Mesendoderm (in vitro differentiated cells): ENCODE results near the gene ARF4. TPM values are rescaled to one million over a fixed set of nuclear protein-coding genes. Genes with fewer than 3 reads are reported as not detected.
A peak's percentile ranks its signal among the peaks of the same experiment; 100 is the strongest.

ENCODE experiments used
- DNase-seq: peaks from one replicate; pipeline ENCODE4 v3.0.0; 2013
- H2AK5ac ChIP-seq: 2 replicates; pipeline ENCODE4 v1.6.1; 2013; ENCODE audit warnings: low read length, inconsistent platforms
- H2BK120ac ChIP-seq: 2 replicates; pipeline ENCODE4 v1.6.1; 2013; ENCODE audit warnings: low read depth, mild to moderate bottlenecking, low read length, moderate library complexity, mixed read lengths
- H2BK15ac ChIP-seq: replicated peaks from 2 replicates; pipeline ENCODE4 v1.6.1; 2013; ENCODE audit warnings: low read depth, mild to moderate bottlenecking, moderate library complexity
- H2BK5ac ChIP-seq: 2 replicates; pipeline ENCODE4 v1.6.1; 2013; ENCODE audit warnings: low read length, inconsistent platforms
- H3K18ac ChIP-seq: 2 replicates; pipeline ENCODE4 v1.6.1; 2013; ENCODE audit warnings: mild to moderate bottlenecking, low read length, mixed read lengths
- H3K23ac ChIP-seq: one replicate; pipeline ENCODE4 v1.6.1; 2013; ENCODE audit warnings: low read length
- H3K27ac ChIP-seq: 2 replicates; pipeline ENCODE4 v1.5.1; 2013; ENCODE audit warnings: low read depth, mild to moderate bottlenecking, inconsistent platforms, low read length, moderate library complexity
- H3K27me3 ChIP-seq: 2 replicates; pipeline ENCODE4 v1.6.1; 2013; ENCODE audit warnings: low read length, control low read depth, mild to moderate bottlenecking, inconsistent platforms; ENCODE audit not compliant: insufficient read depth, poor library complexity
- H3K36me3 ChIP-seq: 2 replicates; pipeline ENCODE4 v1.6.1; 2013; ENCODE audit warnings: low read length, inconsistent platforms; ENCODE audit not compliant: control insufficient read depth, insufficient read depth
- H3K4ac ChIP-seq: one replicate; pipeline ENCODE4 v1.6.1; 2013; ENCODE audit warnings: low read depth, mild to moderate bottlenecking, low read length, moderate library complexity
- H3K4me1 ChIP-seq: 2 replicates; pipeline ENCODE4 v1.6.1; 2013; ENCODE audit warnings: low read depth, low read length, inconsistent platforms; ENCODE audit not compliant: control insufficient read depth
- H3K4me2 ChIP-seq: 2 replicates; pipeline ENCODE4 v1.6.1; 2013; ENCODE audit warnings: low read length
- H3K4me3 ChIP-seq: 2 replicates; pipeline ENCODE4 v1.5.1; 2013; ENCODE audit warnings: mild to moderate bottlenecking, low read length
- H3K56ac ChIP-seq: one replicate; pipeline ENCODE4 v1.6.1; 2013; ENCODE audit warnings: low read length
- H3K79me1 ChIP-seq: 2 replicates; pipeline ENCODE4 v1.6.1; 2013; ENCODE audit warnings: low read length, inconsistent platforms
- H3K79me2 ChIP-seq: 2 replicates; pipeline ENCODE4 v1.6.1; 2013; ENCODE audit warnings: mild to moderate bottlenecking, low read length; ENCODE audit not compliant: control insufficient read depth, insufficient read depth
- H3K9ac ChIP-seq: 2 replicates; pipeline ENCODE4 v1.6.1; 2013; ENCODE audit warnings: low read length, inconsistent platforms
- H4K5ac ChIP-seq: one replicate; pipeline ENCODE4 v1.6.1; 2013; ENCODE audit warnings: low read length
- H4K8ac ChIP-seq: one replicate; pipeline ENCODE4 v1.6.1; 2013; ENCODE audit warnings: low read depth, mild to moderate bottlenecking, control low read depth, low read length, moderate library complexity
- WGBS: extraction: QIAGEN DNeasy Blood & Tissue Kit; methylation state at CpG from one replicate; pipeline ENCODE4 v1.1.7; 2013; ENCODE audit warnings: low lambda C conversion rate, missing lambda C conversion rate; ENCODE audit not compliant: insufficient coverage; ENCODE audit errors: extremely low coverage; 5-methylcytosine and 5-hydroxymethylcytosine counted together
- small RNA-seq: library from polyadenylated mRNA; stranded (forward); fragments of <200 nt; extraction: miRNeasy Mini kit (QIAGEN cat#:217004); gene quantifications from one replicate; pipeline ENCODE3, GENCODE V24; 2013; ENCODE audit not compliant: insufficient read depth

ARF4 gene

DNA sequence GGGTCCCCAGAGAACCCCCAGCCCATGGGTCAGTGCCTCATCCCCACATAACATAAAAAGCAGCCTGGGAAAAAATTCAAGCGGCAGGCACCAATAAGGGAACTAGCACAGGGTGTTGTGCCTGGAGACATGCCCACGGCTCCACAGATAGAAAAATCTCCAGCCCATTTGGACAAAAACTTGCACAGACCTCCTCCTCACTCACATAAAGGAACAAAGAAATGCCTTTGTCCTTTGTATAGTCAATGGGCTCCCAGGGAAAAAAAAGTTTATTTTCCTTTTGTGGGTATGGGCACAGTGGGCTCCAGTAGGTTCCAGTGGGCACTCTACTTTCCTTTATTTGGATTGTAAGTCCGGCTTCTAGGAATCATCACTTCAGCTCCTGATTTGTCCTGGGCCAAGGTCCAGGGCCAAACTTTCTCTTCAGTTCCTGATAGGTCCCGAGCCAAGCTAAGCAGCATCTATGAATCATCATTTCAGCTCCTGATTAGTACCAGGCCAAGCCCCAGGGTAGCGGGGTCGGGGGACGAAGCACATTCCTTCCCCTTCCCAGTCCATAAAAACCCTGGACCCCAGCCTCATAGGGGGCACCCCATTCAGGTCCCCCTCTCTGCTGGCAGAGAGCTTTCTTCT lies 51.4 kb downstream of the ARF4 start:
- no peak for DNase-seq
- no peaks in the 10 kb centered on the region for H3K79me2 ChIP-seq
- H3K27me3 ChIP-seq = no peaks in the 10 kb centered on the region
- no peaks in the 10 kb centered on the region for H3K4me1 ChIP-seq
- no peak overlapping the region for H4K5ac ChIP-seq
- no peak overlapping the region for H3K23ac ChIP-seq
- H3K9ac ChIP-seq = no peak overlapping the region
- no peak overlapping the region for H2BK15ac ChIP-seq
- no peaks in the 10 kb centered on the region for H3K79me1 ChIP-seq
- H3K18ac ChIP-seq = peak overlapping the region; percentile 39
- WGBS = no CpG with 5 or more reads among the region's 7 CpGs
- H3K27ac ChIP-seq = no peak overlapping the region
- H3K4me3 ChIP-seq = no peak overlapping the region
- H2BK120ac ChIP-seq = no peak overlapping the region
- no peaks in the 10 kb centered on the region for H3K36me3 ChIP-seq
- H4K8ac ChIP-seq = no peak overlapping the region
- no peak overlapping the region for H2BK5ac ChIP-seq
- H3K4me2 ChIP-seq = no peak overlapping the region
- no peak overlapping the region for H2AK5ac ChIP-seq
- no peak overlapping the region for H3K4ac ChIP-seq
- no peak overlapping the region for H3K56ac ChIP-seq

- Histone ChIP-seq H3K9ac (no peak within 1 kb of the TSS), H2BK120ac (no peak within 1 kb of the TSS), H3K4ac (no peak within 1 kb of the TSS), H3K27me3 (no peaks in the 10 kb centered on the region), H2BK5ac (no peak within 1 kb of the TSS), H3K79me1 (no peaks in the 10 kb centered on the region), H4K8ac (no peak within 1 kb of the TSS), H3K79me2 (no peaks in the 10 kb centered on the region), H3K56ac (no peak within 1 kb of the TSS), H3K4me3 (no peak within 1 kb of the TSS), H3K4me1 (no peaks in the 10 kb centered on the region), H3K27ac (no peak within 1 kb of the TSS), H3K36me3 (no peaks in the 10 kb centered on the region), H3K23ac (no peak within 1 kb of the TSS), H2BK15ac (no peak within 1 kb of the TSS), H3K4me2 (peak within 1 kb of the TSS; percentile 56), H3K18ac (no peak within 1 kb of the TSS), H4K5ac (no peak within 1 kb of the TSS), H2AK5ac (no peak within 1 kb of the TSS)
- DNase-seq = peak; percentile 99
- no CpG with 5 or more reads among the region's 20 CpGs for WGBS
Observed at GRCh38 chr3:57544181-57545125, 52.7 kb downstream of the ARF4 start, which contains the start of gene DNAH12. Gene DNAH12 (minus strand): TSS chr3:57544344. CDS start chr3:57542870, 1,474 bp downstream.

DNA sequence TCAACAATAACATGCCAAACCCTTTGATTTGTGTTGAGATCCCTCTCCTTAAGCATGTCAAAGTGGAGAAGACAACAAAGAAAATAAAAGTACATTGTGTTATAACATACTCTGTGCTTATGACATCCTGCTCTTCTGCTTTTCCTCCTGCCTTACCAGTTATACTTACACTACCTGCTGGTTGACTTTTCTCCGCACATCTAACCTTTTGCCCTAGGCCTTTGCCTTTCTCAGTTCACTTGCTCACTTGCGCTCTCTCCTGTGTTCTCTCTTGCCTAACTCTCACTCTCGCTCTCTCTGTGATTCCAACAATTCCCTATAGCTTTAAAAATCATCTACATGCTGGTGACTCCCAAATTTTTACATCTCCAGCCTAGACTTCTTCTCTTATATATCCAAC lies 58.7 kb downstream of the ARF4 start:
- Histone ChIP-seq H3K27ac (no peak overlapping the region), H2BK15ac (no peak overlapping the region), H3K4me3 (no peak overlapping the region), H2BK120ac (no peak overlapping the region), H3K56ac (no peak overlapping the region), H3K36me3 (no peaks in the 10 kb centered on the region), H3K9ac (no peak overlapping the region), H4K8ac (no peak overlapping the region), H2BK5ac (no peak overlapping the region), H3K4me1 (no peaks in the 10 kb centered on the region), H3K23ac (no peak overlapping the region), H2AK5ac (no peak overlapping the region), H4K5ac (no peak overlapping the region), H3K27me3 (no peaks in the 10 kb centered on the region), H3K4ac (no peak overlapping the region), H3K79me1 (no peaks in the 10 kb centered on the region), H3K18ac (no peak overlapping the region), H3K79me2 (no peaks in the 10 kb centered on the region), H3K4me2 (no peak overlapping the region)
- DNase-seq = no peak
- WGBS = no CpG with 5 or more reads among the region's 3 CpGs

DNA sequence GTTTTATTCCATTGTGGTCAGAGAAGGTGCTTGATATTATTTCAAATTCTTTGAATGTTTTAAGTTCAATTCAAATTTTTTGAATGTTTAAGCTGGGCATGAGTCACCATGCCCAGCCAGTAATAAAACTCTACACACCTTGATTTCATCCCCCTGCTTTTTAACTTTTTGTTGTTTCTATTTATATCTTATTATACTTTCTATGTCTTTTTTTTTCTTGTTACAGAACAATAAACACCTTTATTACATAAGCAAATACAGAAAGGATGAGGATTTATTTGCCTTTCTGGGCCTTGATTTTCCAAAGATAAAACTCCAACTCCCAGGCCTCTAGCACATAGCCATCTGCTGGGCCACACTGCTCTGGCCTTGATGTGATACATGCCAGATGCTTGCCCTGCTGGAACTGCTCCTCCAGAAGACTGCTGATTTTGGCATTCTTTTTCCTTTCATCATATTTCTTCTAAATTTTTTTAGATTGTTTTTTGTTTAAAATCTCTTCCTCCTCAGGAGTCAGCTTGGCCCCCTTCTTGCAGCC lies 67.0 kb downstream of the ARF4 start:
- H3K9ac ChIP-seq = no peak overlapping the region
- no peaks in the 10 kb centered on the region for H3K36me3 ChIP-seq
- no peak overlapping the region for H3K4me2 ChIP-seq
- H3K79me2 ChIP-seq = no peaks in the 10 kb centered on the region
- no peak overlapping the region for H3K23ac ChIP-seq
- no peak overlapping the region for H2BK15ac ChIP-seq
- no peak overlapping the region for H2AK5ac ChIP-seq
- no peak overlapping the region for H2BK5ac ChIP-seq
- no peak for DNase-seq
- H3K27me3 ChIP-seq = no peaks in the 10 kb centered on the region
- H4K5ac ChIP-seq = no peak overlapping the region
- no peak overlapping the region for H3K4ac ChIP-seq
- no peak overlapping the region for H3K4me3 ChIP-seq
- H3K27ac ChIP-seq = no peak overlapping the region
- H4K8ac ChIP-seq = no peak overlapping the region
- H3K79me1 ChIP-seq = no peaks in the 10 kb centered on the region
- H3K18ac ChIP-seq = no peak overlapping the region
- no peaks in the 10 kb centered on the region for H3K4me1 ChIP-seq
- no peak overlapping the region for H2BK120ac ChIP-seq
- no peak overlapping the region for H3K56ac ChIP-seq

Small RNA genes lying within 50 kb of the gene (small RNA-seq; reads per million reads assigned to genes)
- gene RNU6-108P (not detected), gene RNU6-483P (not detected), gene RNU6ATAC26P (not detected)
